PFSK-1 (cell line): ENCODE results near the gene BCL11A.

Source experiments
- FOXP2 ChIP-seq: optimal IDR thresholded peaks from 2 replicates; pipeline ENCODE3; 2011; ENCODE audit warnings: borderline replicate concordance, control low read depth, inconsistent platforms; ENCODE audit not compliant: insufficient read depth; ENCODE audit errors: extremely low read length, extremely low read depth
- POLR2AphosphoS5 ChIP-seq: IDR thresholded peaks from 2 replicates; pipeline ENCODE4 v1.6.1; 2012; ENCODE audit warnings: low read depth, mild to moderate bottlenecking, control low read depth, low read length, moderate library complexity
- REST ChIP-seq, 2 experiments: IDR thresholded peaks; 2 replicates each; pipeline versions ENCODE4 v1.6.1 to v1.8.0; 2011 to 2012; ENCODE audit warnings: low read depth in 2 of 2, low read length in 2 of 2, control low read depth in 1 of 2, inconsistent platforms in 1 of 2, mild to moderate bottlenecking in 1 of 2, moderate library complexity in 1 of 2; ENCODE audit not compliant: insufficient read depth in 1 of 2
- SIN3A ChIP-seq: IDR thresholded peaks from 2 replicates; pipeline ENCODE4 v1.6.1; 2012; ENCODE audit warnings: mild to moderate bottlenecking, low read length, moderate library complexity, borderline replicate concordance; ENCODE audit not compliant: insufficient read depth
- TAF1 ChIP-seq: IDR thresholded peaks from 2 replicates; pipeline ENCODE4 v1.6.1; 2012; ENCODE audit warnings: low read length, control low read depth, borderline replicate concordance; ENCODE audit not compliant: insufficient read depth

Gene BCL11A

GRCh38 chr2:60557486-60557864 is 4.0 kb upstream of the BCL11A start:
- TF ChIP-seq POLR2AphosphoS5 (no peak), FOXP2 (no peak), SIN3A (no peak), TAF1 (no peak), REST (IDR thresholded peaks at IDR 0.05; ENCODE audit: insufficient read depth in 1 of 2, low read depth in 2 of 2, low read length in 2 of 2) (no peak)

GRCh38 chr2:60556576-60557485 is 3.4 kb upstream of the BCL11A start:
- TF ChIP-seq POLR2AphosphoS5 (no peak), FOXP2 (no peak), REST (IDR thresholded peaks at IDR 0.05; ENCODE audit: insufficient read depth in 1 of 2, low read depth in 2 of 2, low read length in 2 of 2) (no peak), TAF1 (no peak), SIN3A (no peak)

GRCh38 chr2:60556175-60556574 is 2.7 kb upstream of the BCL11A start:
- no peak for TF ChIP-seq REST (IDR thresholded peaks at IDR 0.05; ENCODE audit: insufficient read depth in 1 of 2, low read depth in 2 of 2, low read length in 2 of 2)
- no peak for TF ChIP-seq POLR2AphosphoS5
- TF ChIP-seq FOXP2: no peak
- no peak for TF ChIP-seq TAF1
- no peak for TF ChIP-seq SIN3A

- TF ChIP-seq FOXP2: no peak
Measured at GRCh38 chr2:60555783-60556139, 2.3 kb upstream of the BCL11A start.

GRCh38 chr2:60555066-60555782 is 1.8 kb upstream of the BCL11A start:
- TF ChIP-seq TAF1 (no peak), REST (IDR thresholded peaks at IDR 0.05; ENCODE audit: insufficient read depth in 1 of 2, low read depth in 2 of 2, low read length in 2 of 2) (no peak), FOXP2 (no peak), SIN3A (no peak), POLR2AphosphoS5 (no peak)
